ENCODE data around the gene PLAC1. TPM values are rescaled to one million over a fixed set of nuclear protein-coding genes. Genes with fewer than 3 reads are reported as not detected.

Gene PLAC1
- total RNA-seq, 1 experiment from 2014 or later = not detected

DNA sequence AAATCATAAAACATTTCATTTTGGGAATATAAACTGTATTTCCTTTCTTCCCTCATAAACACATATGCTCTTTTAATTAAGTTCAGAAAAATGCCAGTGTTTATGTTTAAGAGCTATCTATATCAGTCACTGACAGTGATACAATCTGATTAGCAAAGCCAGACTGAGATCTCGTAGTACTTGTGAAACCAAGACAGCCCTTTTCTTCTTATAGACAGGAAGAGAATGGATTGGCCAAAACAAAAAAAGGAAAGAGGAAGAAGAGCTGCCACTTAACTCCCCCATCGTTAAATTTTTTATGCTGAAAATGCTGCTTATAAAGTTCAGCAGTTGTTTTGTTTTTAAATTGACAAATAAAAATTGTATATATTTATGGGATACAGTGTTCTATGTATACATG lies 87.4 kb downstream of the PLAC1 start:
- TF ChIP-seq, protein P1, sequence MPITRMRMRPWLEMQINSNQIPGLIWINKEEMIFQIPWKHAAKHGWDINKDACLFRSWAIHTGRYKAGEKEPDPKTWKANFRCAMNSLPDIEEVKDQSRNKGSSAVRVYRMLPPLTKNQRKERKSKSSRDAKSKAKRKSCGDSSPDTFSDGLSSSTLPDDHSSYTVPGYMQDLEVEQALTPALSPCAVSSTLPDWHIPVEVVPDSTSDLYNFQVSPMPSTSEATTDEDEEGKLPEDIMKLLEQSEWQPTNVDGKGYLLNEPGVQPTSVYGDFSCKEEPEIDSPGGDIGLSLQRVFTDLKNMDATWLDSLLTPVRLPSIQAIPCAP (CRISPR knock-in tag; IDR thresholded peaks at IDR 0.05) = no peak
- TF ChIP-seq, protein P2, sequence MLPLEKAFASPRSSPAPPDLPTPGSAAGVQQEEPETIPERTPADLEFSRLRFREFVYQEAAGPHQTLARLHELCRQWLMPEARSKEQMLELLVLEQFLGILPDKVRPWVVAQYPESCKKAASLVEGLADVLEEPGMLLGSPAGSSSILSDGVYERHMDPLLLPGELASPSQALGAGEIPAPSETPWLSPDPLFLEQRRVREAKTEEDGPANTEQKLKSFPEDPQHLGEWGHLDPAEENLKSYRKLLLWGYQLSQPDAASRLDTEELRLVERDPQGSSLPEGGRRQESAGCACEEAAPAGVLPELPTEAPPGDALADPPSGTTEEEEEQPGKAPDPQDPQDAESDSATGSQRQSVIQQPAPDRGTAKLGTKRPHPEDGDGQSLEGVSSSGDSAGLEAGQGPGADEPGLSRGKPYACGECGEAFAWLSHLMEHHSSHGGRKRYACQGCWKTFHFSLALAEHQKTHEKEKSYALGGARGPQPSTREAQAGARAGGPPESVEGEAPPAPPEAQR (CRISPR knock-in tag; IDR thresholded peaks at IDR 0.05) = no peak
- TF ChIP-seq ZNF416 (CRISPR knock-in tag; IDR thresholded peaks at IDR 0.05) (no peak), CBFB (CRISPR knock-in tag; IDR thresholded peaks at IDR 0.05; ENCODE audit: low read depth) (no peak), ZNF138 (CRISPR knock-in tag; conservative IDR thresholded peaks at IDR 0.05) (no peak), TP53 (CRISPR knock-in tag; IDR thresholded peaks at IDR 0.05) (no peak), JUN (CRISPR knock-in tag; IDR thresholded peaks at IDR 0.05) (no peak), ZNF671 (CRISPR knock-in tag; IDR thresholded peaks at IDR 0.05) (no peak)
- TF ChIP-seq, protein P3, sequence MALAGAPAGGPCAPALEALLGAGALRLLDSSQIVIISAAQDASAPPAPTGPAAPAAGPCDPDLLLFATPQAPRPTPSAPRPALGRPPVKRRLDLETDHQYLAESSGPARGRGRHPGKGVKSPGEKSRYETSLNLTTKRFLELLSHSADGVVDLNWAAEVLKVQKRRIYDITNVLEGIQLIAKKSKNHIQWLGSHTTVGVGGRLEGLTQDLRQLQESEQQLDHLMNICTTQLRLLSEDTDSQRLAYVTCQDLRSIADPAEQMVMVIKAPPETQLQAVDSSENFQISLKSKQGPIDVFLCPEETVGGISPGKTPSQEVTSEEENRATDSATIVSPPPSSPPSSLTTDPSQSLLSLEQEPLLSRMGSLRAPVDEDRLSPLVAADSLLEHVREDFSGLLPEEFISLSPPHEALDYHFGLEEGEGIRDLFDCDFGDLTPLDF (CRISPR knock-in tag; IDR thresholded peaks at IDR 0.05) = no peak
- TF ChIP-seq, protein P4, sequence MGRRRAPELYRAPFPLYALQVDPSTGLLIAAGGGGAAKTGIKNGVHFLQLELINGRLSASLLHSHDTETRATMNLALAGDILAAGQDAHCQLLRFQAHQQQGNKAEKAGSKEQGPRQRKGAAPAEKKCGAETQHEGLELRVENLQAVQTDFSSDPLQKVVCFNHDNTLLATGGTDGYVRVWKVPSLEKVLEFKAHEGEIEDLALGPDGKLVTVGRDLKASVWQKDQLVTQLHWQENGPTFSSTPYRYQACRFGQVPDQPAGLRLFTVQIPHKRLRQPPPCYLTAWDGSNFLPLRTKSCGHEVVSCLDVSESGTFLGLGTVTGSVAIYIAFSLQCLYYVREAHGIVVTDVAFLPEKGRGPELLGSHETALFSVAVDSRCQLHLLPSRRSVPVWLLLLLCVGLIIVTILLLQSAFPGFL (CRISPR knock-in tag; IDR thresholded peaks at IDR 0.05; ENCODE audit: borderline replicate concordance) = no peak
- TF ChIP-seq, protein P5, sequence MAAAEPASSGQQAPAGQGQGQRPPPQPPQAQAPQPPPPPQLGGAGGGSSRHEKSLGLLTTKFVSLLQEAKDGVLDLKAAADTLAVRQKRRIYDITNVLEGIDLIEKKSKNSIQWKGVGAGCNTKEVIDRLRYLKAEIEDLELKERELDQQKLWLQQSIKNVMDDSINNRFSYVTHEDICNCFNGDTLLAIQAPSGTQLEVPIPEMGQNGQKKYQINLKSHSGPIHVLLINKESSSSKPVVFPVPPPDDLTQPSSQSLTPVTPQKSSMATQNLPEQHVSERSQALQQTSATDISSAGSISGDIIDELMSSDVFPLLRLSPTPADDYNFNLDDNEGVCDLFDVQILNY (CRISPR knock-in tag; IDR thresholded peaks at IDR 0.05) = no peak
- TF ChIP-seq, protein P6, sequence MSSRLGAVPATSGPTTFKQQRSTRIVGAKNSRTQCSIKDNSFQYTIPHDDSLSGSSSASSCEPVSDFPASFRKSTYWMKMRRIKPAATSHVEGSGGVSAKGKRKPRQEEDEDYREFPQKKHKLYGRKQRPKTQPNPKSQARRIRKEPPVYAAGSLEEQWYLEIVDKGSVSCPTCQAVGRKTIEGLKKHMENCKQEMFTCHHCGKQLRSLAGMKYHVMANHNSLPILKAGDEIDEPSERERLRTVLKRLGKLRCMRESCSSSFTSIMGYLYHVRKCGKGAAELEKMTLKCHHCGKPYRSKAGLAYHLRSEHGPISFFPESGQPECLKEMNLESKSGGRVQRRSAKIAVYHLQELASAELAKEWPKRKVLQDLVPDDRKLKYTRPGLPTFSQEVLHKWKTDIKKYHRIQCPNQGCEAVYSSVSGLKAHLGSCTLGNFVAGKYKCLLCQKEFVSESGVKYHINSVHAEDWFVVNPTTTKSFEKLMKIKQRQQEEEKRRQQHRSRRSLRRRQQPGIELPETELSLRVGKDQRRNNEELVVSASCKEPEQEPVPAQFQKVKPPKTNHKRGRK (CRISPR knock-in tag; IDR thresholded peaks at IDR 0.05; ENCODE audit: borderline replicate concordance) = no peak
- CTCF ChIA-PET = interaction anchor here (0.7 to 1.2 kb wide), 2 partner anchors 12 to 175 kb away, joined by 3 read pairs; no protein-coding TSS in a partner anchor
- H3K4me3 Mint-ChIP-seq = no peak overlapping the region
- no peaks in the 10 kb centered on the region for H3K36me3 Mint-ChIP-seq
- no peaks in the 10 kb centered on the region for H3K9me3 Mint-ChIP-seq
- ATAC-seq = no peak
- peaks cover 14% of the 10 kb centered on the region for H3K27me3 Mint-ChIP-seq (ENCODE audit: low read depth)
- peaks cover 31% of the 10 kb centered on the region for H3K4me1 Mint-ChIP-seq
- DNase-seq (ENCODE audit: low spot score) = no peak
- no peak overlapping the region for H3K27ac Mint-ChIP-seq
- POLR2A ChIA-PET = no interaction called here

DNA sequence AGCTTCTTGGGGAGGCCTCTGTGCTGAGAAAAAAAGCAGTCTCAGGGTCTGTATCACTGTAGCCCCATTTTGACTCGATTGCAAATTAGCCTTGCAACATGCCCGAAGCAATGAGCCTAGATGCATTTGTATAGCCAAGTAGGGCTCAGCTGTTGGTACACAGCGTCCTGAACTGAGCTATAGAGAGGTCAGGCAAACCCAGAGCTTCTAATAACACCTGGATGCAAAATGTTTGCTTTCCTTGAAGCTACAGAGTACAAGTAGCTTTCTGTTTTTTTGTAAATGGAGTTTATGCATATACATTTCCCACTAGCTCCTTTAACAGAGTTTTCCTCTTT lies 87.8 kb downstream of the PLAC1 start:
- CTCF ChIA-PET = interaction anchor here (1.2 kb wide), 1 partner anchor 12 kb away, joined by 3 read pairs; no protein-coding TSS in a partner anchor
- H3K36me3 Mint-ChIP-seq = no peaks in the 10 kb centered on the region
- no peaks in the 10 kb centered on the region for H3K9me3 Mint-ChIP-seq
- H3K27ac Mint-ChIP-seq = no peak overlapping the region
- no peak overlapping the region for H3K4me3 Mint-ChIP-seq
- peaks cover 31% of the 10 kb centered on the region for H3K4me1 Mint-ChIP-seq
- POLR2A ChIA-PET = no interaction called here
- ATAC-seq = no peak
- no peak for DNase-seq (ENCODE audit: low spot score)
- peaks cover 14% of the 10 kb centered on the region for H3K27me3 Mint-ChIP-seq (ENCODE audit: low read depth)
- TF ChIP-seq, protein P7, sequence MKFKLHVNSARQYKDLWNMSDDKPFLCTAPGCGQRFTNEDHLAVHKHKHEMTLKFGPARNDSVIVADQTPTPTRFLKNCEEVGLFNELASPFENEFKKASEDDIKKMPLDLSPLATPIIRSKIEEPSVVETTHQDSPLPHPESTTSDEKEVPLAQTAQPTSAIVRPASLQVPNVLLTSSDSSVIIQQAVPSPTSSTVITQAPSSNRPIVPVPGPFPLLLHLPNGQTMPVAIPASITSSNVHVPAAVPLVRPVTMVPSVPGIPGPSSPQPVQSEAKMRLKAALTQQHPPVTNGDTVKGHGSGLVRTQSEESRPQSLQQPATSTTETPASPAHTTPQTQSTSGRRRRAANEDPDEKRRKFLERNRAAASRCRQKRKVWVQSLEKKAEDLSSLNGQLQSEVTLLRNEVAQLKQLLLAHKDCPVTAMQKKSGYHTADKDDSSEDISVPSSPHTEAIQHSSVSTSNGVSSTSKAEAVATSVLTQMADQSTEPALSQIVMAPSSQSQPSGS (CRISPR knock-in tag; IDR thresholded peaks at IDR 0.05; ENCODE audit: borderline replicate concordance, low read depth) = no peak
- TF ChIP-seq, protein P8, sequence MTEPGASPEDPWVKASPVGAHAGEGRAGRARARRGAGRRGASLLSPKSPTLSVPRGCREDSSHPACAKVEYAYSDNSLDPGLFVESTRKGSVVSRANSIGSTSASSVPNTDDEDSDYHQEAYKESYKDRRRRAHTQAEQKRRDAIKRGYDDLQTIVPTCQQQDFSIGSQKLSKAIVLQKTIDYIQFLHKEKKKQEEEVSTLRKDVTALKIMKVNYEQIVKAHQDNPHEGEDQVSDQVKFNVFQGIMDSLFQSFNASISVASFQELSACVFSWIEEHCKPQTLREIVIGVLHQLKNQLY (CRISPR knock-in tag; IDR thresholded peaks at IDR 0.05) = no peak
- TF ChIP-seq NR2C2 (CRISPR knock-in tag; IDR thresholded peaks at IDR 0.05) (no peak), NFE2L1 (CRISPR knock-in tag; IDR thresholded peaks at IDR 0.05) (no peak), ZNF121 (CRISPR knock-in tag; IDR thresholded peaks at IDR 0.05) (no peak), SMAD4 (CRISPR knock-in tag; IDR thresholded peaks at IDR 0.05) (no peak), ZNF423 (CRISPR knock-in tag; IDR thresholded peaks at IDR 0.05) (no peak), PRRX2 (CRISPR knock-in tag; IDR thresholded peaks at IDR 0.05) (no peak), ZNF671 (CRISPR knock-in tag; IDR thresholded peaks at IDR 0.05) (no peak)
- TF ChIP-seq, protein P6 (CRISPR knock-in tag; IDR thresholded peaks at IDR 0.05; ENCODE audit: borderline replicate concordance) = no peak
- TF ChIP-seq, protein P9, sequence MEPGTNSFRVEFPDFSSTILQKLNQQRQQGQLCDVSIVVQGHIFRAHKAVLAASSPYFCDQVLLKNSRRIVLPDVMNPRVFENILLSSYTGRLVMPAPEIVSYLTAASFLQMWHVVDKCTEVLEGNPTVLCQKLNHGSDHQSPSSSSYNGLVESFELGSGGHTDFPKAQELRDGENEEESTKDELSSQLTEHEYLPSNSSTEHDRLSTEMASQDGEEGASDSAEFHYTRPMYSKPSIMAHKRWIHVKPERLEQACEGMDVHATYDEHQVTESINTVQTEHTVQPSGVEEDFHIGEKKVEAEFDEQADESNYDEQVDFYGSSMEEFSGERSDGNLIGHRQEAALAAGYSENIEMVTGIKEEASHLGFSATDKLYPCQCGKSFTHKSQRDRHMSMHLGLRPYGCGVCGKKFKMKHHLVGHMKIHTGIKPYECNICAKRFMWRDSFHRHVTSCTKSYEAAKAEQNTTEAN (CRISPR knock-in tag; IDR thresholded peaks at IDR 0.05) = no peak
- TF ChIP-seq, protein P10, sequence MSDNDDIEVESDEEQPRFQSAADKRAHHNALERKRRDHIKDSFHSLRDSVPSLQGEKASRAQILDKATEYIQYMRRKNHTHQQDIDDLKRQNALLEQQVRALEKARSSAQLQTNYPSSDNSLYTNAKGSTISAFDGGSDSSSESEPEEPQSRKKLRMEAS (CRISPR knock-in tag; IDR thresholded peaks at IDR 0.05) = no peak

Data from WTC11 (cell line).